ENCODE data around the gene CFAP99. TPM values are rescaled to one million over a fixed set of nuclear protein-coding genes. Genes with fewer than 3 reads are reported as not detected.

Gene CFAP99
- total and polyA plus RNA-seq, 2 of the 8 experiments (the other 6 are each of a cell fraction or from before 2014, with no cell fraction given), result not detected

DNA sequence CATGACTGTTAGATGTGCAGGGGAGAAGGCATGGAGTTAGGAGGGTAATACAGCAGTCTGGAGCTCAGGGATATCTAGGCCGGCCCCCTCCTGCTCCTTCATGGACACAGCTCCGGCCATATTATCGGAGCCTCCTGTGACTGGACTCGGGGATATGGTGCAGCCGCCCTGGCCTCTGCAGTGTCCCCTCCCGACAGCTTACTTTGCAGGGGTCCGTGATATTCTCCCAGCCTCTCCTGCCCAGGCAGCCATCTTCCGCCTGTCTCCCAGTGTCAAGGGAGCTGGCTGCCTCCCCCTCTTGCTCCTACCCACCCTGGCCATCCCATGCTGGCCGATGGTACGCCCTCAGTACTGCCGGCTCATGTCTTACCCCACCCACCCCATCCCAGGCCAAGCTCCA, 30.3 kb downstream of the CFAP99 start:
- Histone ChIP-seq H3K36me3 (ENCODE audit: control insufficient read depth in 2 of 4, insufficient read depth in 4 of 4, low read length in 3 of 4) (no peaks in the 10 kb centered on the region), H3K27me3 (replicated peaks in 1 of 4; ENCODE audit: control insufficient read depth in 3 of 4, extremely low read depth in 1 of 4, insufficient read depth in 3 of 4, low read length in 3 of 4) (no peaks in the 10 kb centered on the region), H4K5ac (ENCODE audit: insufficient read length, low read depth, low read length) (no peak overlapping the region), H2BK15ac (ENCODE audit: low read length) (no peak overlapping the region), H2BK12ac (ENCODE audit: low read depth, low read length) (no peak overlapping the region), H2BK120ac (replicated peaks; ENCODE audit: low read depth, low read length) (no peak overlapping the region), H4K91ac (replicated peaks; ENCODE audit: insufficient read length, low read length) (no peak overlapping the region), H4K8ac (ENCODE audit: extremely low read depth, insufficient read depth, low read length) (no peak overlapping the region), H3K23ac (ENCODE audit: insufficient read length) (no peak overlapping the region), H3K27ac (ENCODE audit: low read depth, low read length) (no peak overlapping the region), H3K14ac (ENCODE audit: insufficient read length) (no peak overlapping the region), H3K4me1 (replicated peaks in 1 of 4; ENCODE audit: control insufficient read depth in 3 of 4, insufficient read depth in 4 of 4, low read length in 3 of 4) (no peaks in the 10 kb centered on the region), H3K79me1 (ENCODE audit: low read depth, low read length) (no peaks in the 10 kb centered on the region), H3K56ac (replicated peaks; ENCODE audit: insufficient read length, low read depth, low read length) (no peak overlapping the region), H3K9me3 (ENCODE audit: insufficient read depth in 2 of 2, low read depth in 1 of 2, low read length in 1 of 2) (no peaks in the 10 kb centered on the region), H3K4me2 (ENCODE audit: insufficient read depth in 1 of 2, low read depth in 2 of 2, low read length in 2 of 2) (no peak overlapping the region), H3K18ac (ENCODE audit: extremely low read depth, low read length) (no peak overlapping the region), H3K9ac (replicated peaks in 1 of 4; ENCODE audit: extremely low read depth in 1 of 4, low read depth in 3 of 4, low read length in 3 of 4) (no peak overlapping the region), H2BK20ac (ENCODE audit: low read length) (no peak overlapping the region), H2BK5ac (ENCODE audit: low read depth, low read length) (no peak overlapping the region), H3K79me2 (ENCODE audit: control insufficient read depth in 1 of 2, insufficient read depth in 2 of 2, low read length in 2 of 2) (no peaks in the 10 kb centered on the region), H2AFZ (ENCODE audit: low read length) (no peak overlapping the region), H3K23me2 (ENCODE audit: low read depth, low read length) (peaks cover 15% of the 10 kb centered on the region; the same call in 1 of the 2 replicates), H3K4me3 (ENCODE audit: extremely low read depth in 1 of 4, insufficient read depth in 2 of 4, low read depth in 3 of 4, low read length in 4 of 4) (no peak overlapping the region), H3K4ac (replicated peaks; ENCODE audit: insufficient read length, low read depth, low read length) (no peak overlapping the region), H4K20me1 (replicated peaks in 1 of 2; ENCODE audit: control insufficient read depth in 1 of 2, insufficient read depth in 2 of 2, low read length in 2 of 2) (peaks cover 0 to 3% of the 10 kb centered on the region in 2 experiments), H2AK5ac (ENCODE audit: low read depth, low read length) (no peak overlapping the region)
- FAIRE-seq (no peak), DNase-seq (ENCODE audit: low read depth in 1 of 2, low spot score in 2 of 2) (no peak)
- ChIA-PET POLR2A (ENCODE audit: partially characterized antibody) (no interaction called here), CTCF (ENCODE audit: partially characterized antibody) (interaction anchor here (0.5 to 5.7 kb wide), 7 partner anchors 6 to 671 kb away, joined by 3 to 53 read pairs (median 3); no protein-coding TSS in a partner anchor)
- TF ChIP-seq, protein P1, sequence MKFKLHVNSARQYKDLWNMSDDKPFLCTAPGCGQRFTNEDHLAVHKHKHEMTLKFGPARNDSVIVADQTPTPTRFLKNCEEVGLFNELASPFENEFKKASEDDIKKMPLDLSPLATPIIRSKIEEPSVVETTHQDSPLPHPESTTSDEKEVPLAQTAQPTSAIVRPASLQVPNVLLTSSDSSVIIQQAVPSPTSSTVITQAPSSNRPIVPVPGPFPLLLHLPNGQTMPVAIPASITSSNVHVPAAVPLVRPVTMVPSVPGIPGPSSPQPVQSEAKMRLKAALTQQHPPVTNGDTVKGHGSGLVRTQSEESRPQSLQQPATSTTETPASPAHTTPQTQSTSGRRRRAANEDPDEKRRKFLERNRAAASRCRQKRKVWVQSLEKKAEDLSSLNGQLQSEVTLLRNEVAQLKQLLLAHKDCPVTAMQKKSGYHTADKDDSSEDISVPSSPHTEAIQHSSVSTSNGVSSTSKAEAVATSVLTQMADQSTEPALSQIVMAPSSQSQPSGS (IDR thresholded peaks at IDR 0.05; ENCODE audit: low read length), result no peak
- no peak for TF ChIP-seq CBX5 (IDR thresholded peaks at IDR 0.05; ENCODE audit: low read depth, low read length)
- TF ChIP-seq MAFK (IDR thresholded peaks at IDR 0.05; ENCODE audit: low read depth, low read length), result no peak
- 95% methylated on average over 8 of the region's 11 CpGs; no CpG with 5 or more reads in 1 of the 2 experiments for WGBS, 2 experiments (ENCODE audit: extremely low coverage in 1 of 2, insufficient coverage in 1 of 2, insufficient read length in 1 of 2, insufficient replicate concordance in 2 of 2, low coverage in 1 of 2, low lambda C conversion rate in 2 of 2, missing lambda C conversion rate in 1 of 2)

Measured in H1 (cell line).